ENCODE data around the gene UBE2E1. TPM values are rescaled to one million over a fixed set of nuclear protein-coding genes. Genes with fewer than 3 reads are reported as not detected.
"Not testable (repeated sequence)": the region's sequence is repeated elsewhere in the genome, so short reads cannot be mapped to it uniquely, and the experiment has no call there.

The UBE2E1 gene
- total and polyA plus RNA-seq, 2 of the 4 experiments (the other 2 are of a cell fraction), result 54.1 to 91.6 TPM

- H3K4ac ChIP-seq (ENCODE audit: low read depth, low read length); H3K36me3 ChIP-seq (ENCODE audit: control insufficient read depth, insufficient read depth, low read length); CTCF ChIA-PET; H3K4me3 ChIP-seq (ENCODE audit: insufficient read depth, low read depth, low read length); BruUV-seq (replicated peaks); H3K9me3 ChIP-seq (ENCODE audit: control insufficient read depth, insufficient read depth, low read length); H2AK9ac ChIP-seq (replicated peaks; ENCODE audit: low read depth, low read length, poor library complexity); H3K27ac ChIP-seq (ENCODE audit: insufficient read depth, low read length); H3K14ac ChIP-seq (replicated peaks; ENCODE audit: low read depth, low read length); H3K18ac ChIP-seq (ENCODE audit: low read depth, low read length); H4K8ac ChIP-seq (ENCODE audit: low read depth in 2 of 2, low read length in 2 of 2); H2BK120ac ChIP-seq (ENCODE audit: low read depth, low read length); POLR2A ChIA-PET (ENCODE audit: unreplicated experiment); H4K5ac ChIP-seq (ENCODE audit: low read depth, low read length); H2AK5ac ChIP-seq (ENCODE audit: low read depth, low read length); H2BK20ac ChIP-seq (ENCODE audit: low read depth, low read length); H3K27me3 ChIP-seq (ENCODE audit: control insufficient read depth, insufficient read depth, low read length); H3K56ac ChIP-seq (ENCODE audit: extremely low read depth, insufficient read depth, low read length); H2AFZ ChIP-seq (replicated peaks; ENCODE audit: low read length, poor library complexity); H4K91ac ChIP-seq (ENCODE audit: insufficient read depth, low read depth, low read length); H3K9ac ChIP-seq (ENCODE audit: low read depth, low read length); H2BK5ac ChIP-seq (ENCODE audit: low read depth, low read length, poor library complexity, severe bottlenecking); ATAC-seq (ENCODE audit: low read depth); dilution Hi-C loops (cut with HindIII; ENCODE audit: low sequenced_read_pairs, unreplicated experiment); in situ Hi-C loops (cut with MboI; ENCODE audit: low sequenced_read_pairs); DNase-seq; H3K23ac ChIP-seq (ENCODE audit: low read depth, low read length); H3K4me2 ChIP-seq (ENCODE audit: low read depth, low read length); H2BK15ac ChIP-seq (ENCODE audit: low read depth, low read length): not testable (repeated sequence)
- H3K9me1 ChIP-seq (ENCODE audit: insufficient read depth, low read length), result peaks cover 10% of the 10 kb centered on the region
- peaks cover 23 to 60% of the 10 kb centered on the region in 2 experiments for H3K79me1 ChIP-seq (ENCODE audit: low read depth in 1 of 2, low read length in 2 of 2)
- H3K4me1 ChIP-seq (ENCODE audit: control insufficient read depth, insufficient read depth, low read length), result peaks cover 19% of the 10 kb centered on the region
- intact Hi-C loops (cut with micrococcal nuclease), result loop anchor here (10.0 kb wide), 2 partner anchors 156 to 666 kb away; partner anchors contain the start of gene UBE2E2
- peaks cover 41% of the 10 kb centered on the region for H4K20me1 ChIP-seq (ENCODE audit: insufficient read depth, low read length)
- WGBS, 2 experiments (ENCODE audit: extremely low coverage in 2 of 2, insufficient read length in 1 of 2), result no CpG with 5 or more reads among the region's 5 CpGs
Measured at GRCh38 chr3:23870663-23871043, 64.9 kb downstream of the UBE2E1 start.

DNA sequence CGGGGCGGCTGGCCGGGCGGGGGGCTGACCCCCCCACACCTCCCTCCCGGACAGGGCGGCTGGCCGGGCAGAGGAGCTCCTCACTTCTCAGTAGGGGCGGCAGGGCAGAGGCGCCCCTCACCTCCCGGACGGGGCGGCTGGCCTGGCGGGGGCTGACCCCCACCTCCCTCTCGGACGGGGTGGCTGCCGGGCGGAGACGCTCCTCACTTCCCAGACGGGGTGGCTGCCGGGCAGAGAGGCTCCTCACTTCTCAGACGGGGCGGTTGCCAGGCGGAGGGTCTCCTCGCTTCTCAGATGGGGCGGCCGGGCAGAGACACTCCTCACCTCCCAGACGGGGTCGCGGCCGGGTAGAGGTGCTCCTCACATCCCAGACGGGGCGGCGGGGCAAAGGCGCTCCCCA is 65.6 kb downstream of the UBE2E1 start:
- H2BK15ac ChIP-seq (ENCODE audit: low read depth, low read length); H3K9me1 ChIP-seq (ENCODE audit: insufficient read depth, low read length); CTCF ChIA-PET; H3K4me3 ChIP-seq (ENCODE audit: insufficient read depth, low read depth, low read length); H3K36me3 ChIP-seq (ENCODE audit: control insufficient read depth, insufficient read depth, low read length); dilution Hi-C loops (cut with HindIII; ENCODE audit: low sequenced_read_pairs, unreplicated experiment); H2BK120ac ChIP-seq (ENCODE audit: low read depth, low read length); H2AK9ac ChIP-seq (replicated peaks; ENCODE audit: low read depth, low read length, poor library complexity); H3K56ac ChIP-seq (ENCODE audit: extremely low read depth, insufficient read depth, low read length); H3K4ac ChIP-seq (ENCODE audit: low read depth, low read length); DNase-seq; BruUV-seq (replicated peaks); H4K91ac ChIP-seq (ENCODE audit: insufficient read depth, low read depth, low read length); H3K4me2 ChIP-seq (ENCODE audit: low read depth, low read length); H2BK20ac ChIP-seq (ENCODE audit: low read depth, low read length); H3K23ac ChIP-seq (ENCODE audit: low read depth, low read length); in situ Hi-C loops (cut with MboI; ENCODE audit: low sequenced_read_pairs); H3K9ac ChIP-seq (ENCODE audit: low read depth, low read length); H3K14ac ChIP-seq (replicated peaks; ENCODE audit: low read depth, low read length); H4K5ac ChIP-seq (ENCODE audit: low read depth, low read length); H4K8ac ChIP-seq (ENCODE audit: low read depth in 2 of 2, low read length in 2 of 2); POLR2A ChIA-PET (ENCODE audit: unreplicated experiment); H3K27ac ChIP-seq (ENCODE audit: insufficient read depth, low read length); H2BK5ac ChIP-seq (ENCODE audit: low read depth, low read length, poor library complexity, severe bottlenecking); ATAC-seq (ENCODE audit: low read depth); H3K9me3 ChIP-seq (ENCODE audit: control insufficient read depth, insufficient read depth, low read length); H2AFZ ChIP-seq (replicated peaks; ENCODE audit: low read length, poor library complexity); H2AK5ac ChIP-seq (ENCODE audit: low read depth, low read length); H3K27me3 ChIP-seq (ENCODE audit: control insufficient read depth, insufficient read depth, low read length); H3K18ac ChIP-seq (ENCODE audit: low read depth, low read length): not testable (repeated sequence)
- WGBS, 2 experiments (ENCODE audit: extremely low coverage in 2 of 2, insufficient read length in 1 of 2), result no CpG with 5 or more reads among the region's 34 CpGs
- Histone ChIP-seq H3K4me1 (ENCODE audit: control insufficient read depth, insufficient read depth, low read length) (peaks cover 12% of the 10 kb centered on the region), H4K20me1 (ENCODE audit: insufficient read depth, low read length) (peaks cover 38% of the 10 kb centered on the region), H3K79me1 (ENCODE audit: low read depth in 1 of 2, low read length in 2 of 2) (peaks cover 20 to 60% of the 10 kb centered on the region in 2 experiments)
- intact Hi-C loops (cut with micrococcal nuclease), result loop anchor here (10.0 kb wide), 2 partner anchors 157 to 667 kb away; partner anchors contain the start of gene UBE2E2
